ENCODE results near the gene CCDC188. TPM values are rescaled to one million over a fixed set of nuclear protein-coding genes. Genes with fewer than 3 reads are reported as not detected.

The CCDC188 gene
- total and polyA plus RNA-seq, 9 of the 15 experiments (the other 6 are each of a cell fraction or from before 2014, with no cell fraction given): not detected

DNA sequence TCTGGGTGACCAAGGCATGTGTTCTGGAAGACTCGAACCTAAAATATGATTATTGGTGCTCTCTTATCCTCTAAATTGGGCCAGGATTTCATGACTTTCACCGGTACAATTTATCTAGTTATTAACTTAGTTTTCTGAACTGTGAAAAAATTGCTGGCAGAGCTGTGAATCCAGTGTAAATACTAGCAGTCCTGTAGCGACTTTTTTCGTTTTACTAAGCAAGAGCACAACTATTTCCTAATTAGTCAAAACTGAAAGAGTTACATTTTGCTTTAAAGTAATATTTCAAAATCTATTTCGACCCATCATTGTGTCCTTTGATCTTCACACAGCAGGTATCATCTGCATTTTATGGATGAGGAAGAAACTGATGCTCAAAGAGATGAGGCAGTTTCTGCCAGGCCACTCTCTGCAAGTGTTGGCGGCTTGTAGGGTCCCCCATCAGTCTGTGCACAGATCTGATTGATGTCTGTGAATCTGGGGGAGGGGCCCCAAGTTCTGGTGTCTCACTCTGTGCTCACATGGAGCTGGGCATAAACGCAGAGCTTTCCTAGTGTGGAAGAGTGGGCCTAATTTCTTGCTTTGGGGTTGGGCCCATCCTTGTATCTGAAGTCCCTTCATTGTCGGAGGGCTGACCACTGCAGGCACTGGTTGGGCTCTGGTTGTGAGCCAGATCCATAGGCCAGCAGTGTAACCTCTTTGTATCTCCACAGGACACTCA is 32.4 kb downstream of the CCDC188 start:
- ChIA-PET CTCF (ENCODE audit: low intra/inter-chr PET ratio) (interaction anchor here (1.4 kb wide), 1 partner anchor 10 kb away, joined by 3 read pairs; no protein-coding TSS in a partner anchor), POLR2A (interaction anchor here (0.5 to 20.7 kb wide), 21 partner anchors 10 to 176 kb away, joined by 3 to 513 read pairs (median 6); partner anchors contain the start of genes TANGO2 and ZDHHC8)
- intact Hi-C loops (cut with micrococcal nuclease) (loop anchor here (1.0 to 5.0 kb wide), 2 partner anchors 11 to 386 kb away; no protein-coding TSS in a partner anchor), in situ Hi-C loops (cut with MboI) (loop anchor here (10.0 kb wide), 1 partner anchor 394 kb away; the partner anchor contains the start of gene GP1BB)
- Histone ChIP-seq H3K9ac (ENCODE audit: insufficient read depth in 1 of 2, low read depth in 2 of 2, low read length in 2 of 2) (peak overlapping the region; percentile 96 to 99), H3K9me1 (ENCODE audit: control insufficient read depth, insufficient read depth, low read length) (no peaks in the 10 kb centered on the region), H3K4me1 (replicated peaks in 1 of 2; ENCODE audit: control insufficient read depth in 2 of 2, insufficient read depth in 2 of 2, low read length in 2 of 2) (peaks cover 25 to 85% of the 10 kb centered on the region in 2 experiments), H4K20me1 (replicated peaks; ENCODE audit: control insufficient read depth, insufficient read depth, low read length) (peaks cover 25% of the 10 kb centered on the region), H3K4me3 (peak overlapping the region; percentile 63), H2AFZ (ENCODE audit: low read depth, low read length) (peak overlapping the region; percentile 15), H3K4me2 (ENCODE audit: insufficient read depth, low read length) (peak overlapping the region; percentile 90), H3K36me3 (ENCODE audit: control insufficient read depth, insufficient read depth, low read length) (peaks cover 84% of the 10 kb centered on the region), H3K27me3 (ENCODE audit: control insufficient read depth in 2 of 2, insufficient read depth in 2 of 2, low read length in 2 of 2) (no peaks in the 10 kb centered on the region), H3K27ac (ENCODE audit: extremely low read depth, low read depth, low read length) (peak overlapping the region; percentile 94), H3K9me3 (replicated peaks; ENCODE audit: control insufficient read depth, insufficient read depth, low read depth, low read length) (no peaks in the 10 kb centered on the region), H3K79me2 (ENCODE audit: control insufficient read depth, insufficient read depth, low read length) (peaks cover 88% of the 10 kb centered on the region)
- FAIRE-seq: peak; percentile 75
- ATAC-seq: peak; percentile 1; the same call in 1 of the 3 replicates
- BruUV-seq (replicated peaks): TSS peak; percentile 64
- WGBS (ENCODE audit: insufficient coverage, low coverage, missing lambda C conversion rate): 1% methylated on average over 8 of the region's 8 CpGs
- DNase-seq (ENCODE audit: extremely low read depth in 1 of 4, low spot score in 3 of 4): peak; percentile 82 to 83 (median 82)
- TF ChIP-seq ADNP (tag; IDR thresholded peaks at IDR 0.05) (no peak), ZNF12 (CRISPR knock-in tag; IDR thresholded peaks at IDR 0.05) (no peak), ZNF347 (CRISPR knock-in tag; IDR thresholded peaks at IDR 0.05; ENCODE audit: low read depth) (peak; percentile 14; the same call in 1 of the 2 replicates), NFXL1 (CRISPR knock-in tag; IDR thresholded peaks at IDR 0.05) (0 out of 2 replicates have a peak, but pooled peaks have one; percentile 7), KDM5B (IDR thresholded peaks at IDR 0.05; ENCODE audit: insufficient replicate concordance, low read depth, low read length) (peak; percentile 32), PHB2 (IDR thresholded peaks at IDR 0.05; ENCODE audit: low read depth) (no peak), GMEB1 (CRISPR knock-in tag; IDR thresholded peaks at IDR 0.05) (0 out of 2 replicates have a peak, but pooled peaks have one; percentile 3), CBX5 (IDR thresholded peaks at IDR 0.05; ENCODE audit: borderline replicate concordance, low read depth) (no peak), NFATC3 (IDR thresholded peaks at IDR 0.05) (peak; percentile 88), POLR2A (conservative IDR thresholded peaks at IDR 0.05) (peak; percentile 52; the same call in 1 of the 2 replicates), E2F3 (CRISPR knock-in tag; IDR thresholded peaks at IDR 0.05) (peak; percentile 77; the same call in 1 of the 2 replicates), MBD2 (IDR thresholded peaks at IDR 0.05; ENCODE audit: borderline replicate concordance, low read depth) (no peak), THRB (CRISPR knock-in tag; conservative IDR thresholded peaks at IDR 0.05) (0 out of 2 replicates have a peak, but pooled peaks have one; percentile 12)
- TF ChIP-seq, protein P1, sequence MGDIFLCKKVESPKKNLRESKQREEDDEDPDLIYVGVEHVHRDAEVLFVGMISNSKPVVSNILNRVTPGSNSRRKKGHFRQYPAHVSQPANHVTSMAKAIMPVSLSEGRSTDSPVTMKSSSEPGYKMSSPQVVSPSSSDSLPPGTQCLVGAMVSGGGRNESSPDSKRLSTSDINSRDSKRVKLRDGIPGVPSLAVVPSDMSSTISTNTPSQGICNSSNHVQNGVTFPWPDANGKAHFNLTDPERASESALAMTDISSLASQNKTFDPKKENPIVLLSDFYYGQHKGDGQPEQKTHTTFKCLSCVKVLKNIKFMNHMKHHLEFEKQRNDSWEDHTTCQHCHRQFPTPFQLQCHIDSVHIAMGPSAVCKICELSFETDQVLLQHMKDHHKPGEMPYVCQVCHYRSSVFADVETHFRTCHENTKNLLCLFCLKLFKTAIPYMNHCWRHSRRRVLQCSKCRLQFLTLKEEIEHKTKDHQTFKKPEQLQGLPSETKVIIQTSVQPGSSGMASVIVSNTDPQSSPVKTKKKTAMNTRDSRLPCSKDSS (IDR thresholded peaks at IDR 0.05; ENCODE audit: low read depth, partially characterized antibody): no peak
- TF ChIP-seq, protein P2, sequence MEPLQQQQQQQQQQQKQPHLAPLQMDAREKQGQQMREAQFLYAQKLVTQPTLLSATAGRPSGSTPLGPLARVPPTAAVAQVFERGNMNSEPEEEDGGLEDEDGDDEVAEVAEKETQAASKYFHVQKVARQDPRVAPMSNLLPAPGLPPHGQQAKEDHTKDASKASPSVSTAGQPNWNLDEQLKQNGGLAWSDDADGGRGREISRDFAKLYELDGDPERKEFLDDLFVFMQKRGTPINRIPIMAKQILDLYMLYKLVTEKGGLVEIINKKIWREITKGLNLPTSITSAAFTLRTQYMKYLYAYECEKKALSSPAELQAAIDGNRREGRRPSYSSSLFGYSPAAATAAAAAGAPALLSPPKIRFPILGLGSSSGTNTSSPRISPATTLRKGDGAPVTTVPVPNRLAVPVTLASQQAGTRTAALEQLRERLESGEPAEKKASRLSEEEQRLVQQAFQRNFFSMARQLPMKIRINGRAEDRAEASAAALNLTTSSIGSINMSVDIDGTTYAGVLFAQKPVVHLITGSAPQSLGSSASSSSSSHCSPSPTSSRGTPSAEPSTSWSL (CRISPR knock-in tag; IDR thresholded peaks at IDR 0.05; ENCODE audit: borderline replicate concordance): 0 out of 2 replicates have a peak, but pooled peaks have one; percentile 64
